ENCODE results near the gene USP6NL. TPM values are rescaled to one million over a fixed set of nuclear protein-coding genes. Genes with fewer than 3 reads are reported as not detected.

The USP6NL gene
- total and polyA plus RNA-seq, 2 of the 8 experiments (the other 6 are each of a cell fraction or from before 2014, with no cell fraction given), result 10.9 to 28.8 TPM

DNA sequence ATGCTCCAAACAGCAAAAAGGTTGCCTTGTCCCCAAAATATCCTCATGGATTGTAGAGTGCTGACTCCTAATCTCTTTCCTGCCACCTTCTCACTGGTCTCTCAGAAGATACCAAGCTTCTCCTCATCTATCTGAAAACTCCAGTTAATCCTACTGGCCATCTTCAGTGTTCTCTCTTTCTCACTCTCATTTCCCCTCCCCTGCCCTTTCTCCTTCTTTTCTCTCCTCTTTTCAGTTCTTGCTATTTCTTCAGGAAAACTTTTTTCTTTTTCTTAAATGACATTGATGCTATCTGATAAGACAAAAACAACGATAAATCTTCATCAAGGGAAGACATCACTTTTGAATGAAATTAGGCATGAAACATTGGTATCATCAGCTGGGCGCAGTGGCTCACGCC lies 109.8 kb downstream of the USP6NL start:
- Histone ChIP-seq H3K9ac (replicated peaks in 1 of 4; ENCODE audit: extremely low read depth in 1 of 4, low read depth in 3 of 4, low read length in 3 of 4) (no peak overlapping the region), H2BK5ac (ENCODE audit: low read depth, low read length) (no peak overlapping the region), H3K9me3 (ENCODE audit: insufficient read depth in 2 of 2, low read depth in 1 of 2, low read length in 1 of 2) (no peaks in the 10 kb centered on the region), H4K20me1 (replicated peaks in 1 of 2; ENCODE audit: control insufficient read depth in 1 of 2, insufficient read depth in 2 of 2, low read length in 2 of 2) (peaks cover 0 to 2% of the 10 kb centered on the region in 2 experiments), H3K79me2 (ENCODE audit: control insufficient read depth in 1 of 2, insufficient read depth in 2 of 2, low read length in 2 of 2) (no peaks in the 10 kb centered on the region), H3K14ac (ENCODE audit: insufficient read length) (no peak overlapping the region), H3K79me1 (ENCODE audit: low read depth, low read length) (no peaks in the 10 kb centered on the region; the same call in 1 of the 2 replicates), H3K4me3 (ENCODE audit: extremely low read depth in 1 of 4, insufficient read depth in 2 of 4, low read depth in 3 of 4, low read length in 4 of 4) (no peak overlapping the region), H3K23ac (ENCODE audit: insufficient read length) (no peak overlapping the region), H4K5ac (ENCODE audit: insufficient read length, low read depth, low read length) (no peak overlapping the region), H4K91ac (replicated peaks; ENCODE audit: insufficient read length, low read length) (no peak overlapping the region), H3K23me2 (ENCODE audit: low read depth, low read length) (no peaks in the 10 kb centered on the region), H2AFZ (ENCODE audit: low read length) (no peak overlapping the region), H2BK15ac (ENCODE audit: low read length) (no peak overlapping the region), H3K27me3 (replicated peaks in 1 of 4; ENCODE audit: control insufficient read depth in 3 of 4, extremely low read depth in 1 of 4, insufficient read depth in 3 of 4, low read length in 3 of 4) (no peaks in the 10 kb centered on the region), H2BK12ac (ENCODE audit: low read depth, low read length) (no peak overlapping the region), H2AK5ac (ENCODE audit: low read depth, low read length) (no peak overlapping the region), H2BK120ac (replicated peaks; ENCODE audit: low read depth, low read length) (no peak overlapping the region), H3K18ac (ENCODE audit: extremely low read depth, low read length) (no peak overlapping the region), H4K8ac (ENCODE audit: extremely low read depth, insufficient read depth, low read length) (no peak overlapping the region), H3K4me1 (replicated peaks in 1 of 4; ENCODE audit: control insufficient read depth in 3 of 4, insufficient read depth in 4 of 4, low read length in 3 of 4) (peaks cover 0 to 4% (median 2%) of the 10 kb centered on the region in 4 experiments; a peak in 4 of 7 replicates), H3K4me2 (ENCODE audit: insufficient read depth in 1 of 2, low read depth in 2 of 2, low read length in 2 of 2) (no peak overlapping the region), H3K36me3 (ENCODE audit: control insufficient read depth in 2 of 4, insufficient read depth in 4 of 4, low read length in 3 of 4) (peaks cover 0 to 3% (median 0%) of the 10 kb centered on the region in 4 experiments; a peak in 3 of 8 replicates), H3K56ac (replicated peaks; ENCODE audit: insufficient read length, low read depth, low read length) (no peak overlapping the region), H3K27ac (ENCODE audit: low read depth, low read length) (no peak overlapping the region), H2BK20ac (ENCODE audit: low read length) (no peak overlapping the region), H3K4ac (replicated peaks; ENCODE audit: insufficient read length, low read depth, low read length) (no peak overlapping the region)
- DNase-seq (ENCODE audit: low read depth in 1 of 2, low spot score in 2 of 2) (no peak), FAIRE-seq (no peak)
- WGBS, 2 experiments (ENCODE audit: extremely low coverage in 1 of 2, insufficient coverage in 1 of 2, insufficient read length in 1 of 2, insufficient replicate concordance in 2 of 2, low coverage in 1 of 2, low lambda C conversion rate in 2 of 2, missing lambda C conversion rate in 1 of 2), result 94% methylated on average over 3 of the region's 3 CpGs; no CpG with 5 or more reads in 1 of the 2 experiments
- ChIA-PET POLR2A (ENCODE audit: partially characterized antibody) (no interaction called here), CTCF (ENCODE audit: partially characterized antibody) (interaction anchor here (0.8 kb wide), 1 partner anchor 16 kb away, joined by 4 read pairs; no protein-coding TSS in a partner anchor)
- TF ChIP-seq PHF8 (conservative IDR thresholded peaks at IDR 0.05; ENCODE audit: low read depth, low read length) (no peak), SUZ12 (IDR thresholded peaks at IDR 0.05; ENCODE audit: low read length) (no peak), TAF1 (IDR thresholded peaks at IDR 0.05; ENCODE audit: low read depth, low read length) (no peak), MAFK (IDR thresholded peaks at IDR 0.05; ENCODE audit: low read depth, low read length) (no peak), ASH2L (IDR thresholded peaks at IDR 0.05; ENCODE audit: low read length) (no peak), SP2 (IDR thresholded peaks at IDR 0.05; ENCODE audit: low read length) (no peak), SIN3A (conservative IDR thresholded peaks at IDR 0.05 in 1 of 2, IDR thresholded peaks at IDR 0.05 in 1 of 2; ENCODE audit: low read depth in 1 of 2, low read length in 2 of 2) (no peak), POU5F1 (IDR thresholded peaks at IDR 0.05; ENCODE audit: low read depth, low read length) (no peak), CHD1 (IDR thresholded peaks at IDR 0.05; ENCODE audit: low read depth, low read length) (no peak), FOSL1 (IDR thresholded peaks at IDR 0.05; ENCODE audit: insufficient read depth, low read depth, low read length) (no peak), SRF (IDR thresholded peaks at IDR 0.05; ENCODE audit: low read depth, low read length) (no peak), JUN (IDR thresholded peaks at IDR 0.05; ENCODE audit: low read depth, low read length) (no peak), SP4 (IDR thresholded peaks at IDR 0.05; ENCODE audit: low read length) (no peak)
- TF ChIP-seq, protein P1, sequence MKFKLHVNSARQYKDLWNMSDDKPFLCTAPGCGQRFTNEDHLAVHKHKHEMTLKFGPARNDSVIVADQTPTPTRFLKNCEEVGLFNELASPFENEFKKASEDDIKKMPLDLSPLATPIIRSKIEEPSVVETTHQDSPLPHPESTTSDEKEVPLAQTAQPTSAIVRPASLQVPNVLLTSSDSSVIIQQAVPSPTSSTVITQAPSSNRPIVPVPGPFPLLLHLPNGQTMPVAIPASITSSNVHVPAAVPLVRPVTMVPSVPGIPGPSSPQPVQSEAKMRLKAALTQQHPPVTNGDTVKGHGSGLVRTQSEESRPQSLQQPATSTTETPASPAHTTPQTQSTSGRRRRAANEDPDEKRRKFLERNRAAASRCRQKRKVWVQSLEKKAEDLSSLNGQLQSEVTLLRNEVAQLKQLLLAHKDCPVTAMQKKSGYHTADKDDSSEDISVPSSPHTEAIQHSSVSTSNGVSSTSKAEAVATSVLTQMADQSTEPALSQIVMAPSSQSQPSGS (IDR thresholded peaks at IDR 0.05; ENCODE audit: low read length), result no peak
